HepG2 (cell line): ENCODE results near the gene MARCHF5. TPM values are rescaled to one million over a fixed set of nuclear protein-coding genes. Genes with fewer than 3 reads are reported as not detected.

Source experiments
- ARID3A ChIP-seq: IDR thresholded peaks from 2 replicates; pipeline ENCODE4 v1.6.1; 2012; ENCODE audit warnings: low read depth, low read length, improper control_type of control experiment
- BORCS8-MEF2B ChIP-seq: sonication (generic); formaldehyde crosslinking; IDR thresholded peaks from 2 replicates; pipeline ENCODE4 v1.8.0; 2022; ENCODE audit warnings: mild to moderate bottlenecking, missing genetic modification reagents
- JUND ChIP-seq: sonication (generic); formaldehyde crosslinking; IDR thresholded peaks from 2 replicates; pipeline ENCODE4 v1.8.0; 2022; ENCODE audit warnings: mild to moderate bottlenecking, missing genetic modification reagents
- KDM5A ChIP-seq: fragments of 200-600 bp; sonication (generic); IDR thresholded peaks from 2 replicates; pipeline ENCODE4 v1.7.0; 2018; ENCODE audit warnings: antibody characterized with exemption, mild to moderate bottlenecking, low read length, borderline replicate concordance
- PCBP2 ChIP-seq: fragments of 200-400 bp; formaldehyde crosslinking; optimal IDR thresholded peaks from 2 replicates; pipeline ENCODE3; 2018; ENCODE audit warnings: low read length, low read depth; ENCODE audit not compliant: poor library complexity, severe bottlenecking
- PHF21A ChIP-seq: sonication (generic); formaldehyde crosslinking; IDR thresholded peaks from 2 replicates; pipeline ENCODE4 v1.5.0; 2020; ENCODE audit warnings: mild to moderate bottlenecking, missing genetic modification reagents
- POGZ ChIP-seq: sonication (generic); formaldehyde crosslinking; IDR thresholded peaks from 2 replicates; pipeline ENCODE4 v1.4.0; 2020; ENCODE audit warnings: mild to moderate bottlenecking, missing genetic modification reagents
- SMARCC2 ChIP-seq: fragments of 450-650 bp; IDR thresholded peaks from 2 replicates; pipeline ENCODE4 v1.6.1; 2017; ENCODE audit warnings: antibody characterized with exemption, mild to moderate bottlenecking
- SPEN ChIP-seq: sonication (generic); formaldehyde crosslinking; IDR thresholded peaks from 2 replicates; pipeline ENCODE4 v1.5.1; 2020; ENCODE audit warnings: low read depth, mild to moderate bottlenecking, missing genetic modification reagents
- UBTF ChIP-seq: sonication (generic); formaldehyde crosslinking; IDR thresholded peaks from 2 replicates; pipeline ENCODE4 v1.4.0; 2020; ENCODE audit warnings: mild to moderate bottlenecking, missing genetic modification reagents
- ZBTB21 ChIP-seq: sonication (generic); formaldehyde crosslinking; IDR thresholded peaks from 2 replicates; pipeline ENCODE4 v1.4.0; 2020; ENCODE audit warnings: missing genetic modification reagents
- ZNF160 ChIP-seq: sonication (generic); formaldehyde crosslinking; IDR thresholded peaks from 2 replicates; pipeline ENCODE4 v1.8.0; 2022; ENCODE audit warnings: mild to moderate bottlenecking, inconsistent platforms, missing genetic modification reagents
- ZNF451 ChIP-seq: sonication (generic); formaldehyde crosslinking; IDR thresholded peaks from 2 replicates; pipeline ENCODE4 v1.5.0; 2020; ENCODE audit warnings: mild to moderate bottlenecking, missing genetic modification reagents
- ZNF484 ChIP-seq: sonication (generic); formaldehyde crosslinking; IDR thresholded peaks from 2 replicates; pipeline ENCODE4 v1.5.1; 2020; ENCODE audit warnings: mild to moderate bottlenecking, low read depth, missing genetic modification reagents, borderline replicate concordance
- ZNF567 ChIP-seq: sonication (generic); formaldehyde crosslinking; IDR thresholded peaks from 2 replicates; pipeline ENCODE4 v1.8.1; 2023; ENCODE audit warnings: mild to moderate bottlenecking, missing genetic modification reagents, borderline replicate concordance
- ZNF782 ChIP-seq: sonication (generic); formaldehyde crosslinking; IDR thresholded peaks from 2 replicates; pipeline ENCODE4 v1.4.0; 2020; ENCODE audit warnings: missing genetic modification reagents, mild to moderate bottlenecking, borderline replicate concordance
- polyA plus RNA-seq, 8 experiments: library from polyadenylated mRNA; depleted of rRNA in 3 of 8; stranded (reverse) in 7 of 8; unstranded in 1 of 8; fragments of >200 nt; fragmentation: Illumina TruSeq in 4 of 8; extraction: Trizol in 4 of 8; gene quantifications; 2 replicates each; pipeline versions ENCODE4 v1.2.1 to v1.2.3, GENCODE V29; 2011 to 2016; ENCODE audit warnings: low read depth in 4 of 8, missing spikeins in 1 of 8, mixed read lengths in 1 of 8; ENCODE audit not compliant: insufficient read depth in 1 of 8
- total RNA-seq, 5 experiments: library from RNA; depleted of rRNA; stranded (reverse); fragments of >200 nt; fragmentation: Illumina TruSeq; extraction: Trizol; gene quantifications; 2 replicates each; pipeline ENCODE4 v1.2.3, GENCODE V29; 2016; ENCODE audit warnings: low read depth in 1 of 5
- TF ChIP-seq, protein P1 (sequence below): sonication (generic); formaldehyde crosslinking; IDR thresholded peaks from 2 replicates; pipeline ENCODE4 v1.5.0; 2020; ENCODE audit warnings: mild to moderate bottlenecking, missing genetic modification reagents, borderline replicate concordance
- TF ChIP-seq, protein P2 (sequence below), 2 experiments: fragments of 450-650 bp in 1 of 2; sonication (generic) in 1 of 2; formaldehyde crosslinking; IDR thresholded peaks; 2 replicates each; pipeline versions ENCODE4 v1.5.0 to v1.8.0; 2020 to 2022; ENCODE audit warnings: mild to moderate bottlenecking in 1 of 2, missing genetic modification reagents in 1 of 2
- TF ChIP-seq, protein P3 (sequence below): sonication (generic); formaldehyde crosslinking; IDR thresholded peaks from 2 replicates; pipeline ENCODE4 v1.4.0; 2020; ENCODE audit warnings: mild to moderate bottlenecking, missing genetic modification reagents

MARCHF5 gene
- total and polyA plus RNA-seq, 2 of the 13 experiments (the other 11 are each of a cell fraction or from before 2014, with no cell fraction given) = 19.4 to 21.0 TPM

GRCh38 chr10:92290837-92291615 is at the start of gene MARCHF5, which contains the start of gene CPEB3 (continued):
- TF ChIP-seq, protein P1, sequence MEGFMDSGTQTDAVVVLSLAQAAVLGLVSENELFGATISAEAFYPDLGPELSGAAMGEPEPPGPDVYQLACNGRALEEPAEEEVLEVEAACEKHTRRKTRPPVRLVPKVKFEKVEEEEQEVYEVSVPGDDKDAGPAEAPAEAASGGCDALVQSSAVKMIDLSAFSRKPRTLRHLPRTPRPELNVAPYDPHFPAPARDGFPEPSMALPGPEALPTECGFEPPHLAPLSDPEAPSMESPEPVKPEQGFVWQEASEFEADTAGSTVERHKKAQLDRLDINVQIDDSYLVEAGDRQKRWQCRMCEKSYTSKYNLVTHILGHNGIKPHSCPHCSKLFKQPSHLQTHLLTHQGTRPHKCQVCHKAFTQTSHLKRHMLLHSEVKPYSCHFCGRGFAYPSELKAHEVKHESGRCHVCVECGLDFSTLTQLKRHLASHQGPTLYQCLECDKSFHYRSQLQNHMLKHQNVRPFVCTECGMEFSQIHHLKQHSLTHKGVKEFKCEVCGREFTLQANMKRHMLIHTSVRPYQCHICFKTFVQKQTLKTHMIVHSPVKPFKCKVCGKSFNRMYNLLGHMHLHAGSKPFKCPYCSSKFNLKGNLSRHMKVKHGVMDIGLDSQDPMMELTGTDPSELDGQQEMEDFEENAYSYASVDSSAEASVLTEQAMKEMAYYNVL (CRISPR knock-in tag) = no peak
- peak; percentile 84 for TF ChIP-seq ZNF160 (CRISPR knock-in tag)
- TF ChIP-seq PHF21A (CRISPR knock-in tag) = peak; percentile 74; the same call in 1 of the 2 replicates
- no peak for TF ChIP-seq SMARCC2
- peak; percentile 82; the same call in 1 of the 2 replicates for TF ChIP-seq ZNF451 (CRISPR knock-in tag)
- no peak for TF ChIP-seq ARID3A
- TF ChIP-seq PCBP2 = no peak
- peak; percentile 90 for TF ChIP-seq SPEN (CRISPR knock-in tag)
- peak; percentile 80 for TF ChIP-seq BORCS8-MEF2B
- TF ChIP-seq JUND = no peak
- peak; percentile 91 for TF ChIP-seq POGZ (CRISPR knock-in tag)
- no peak for TF ChIP-seq ZNF484 (CRISPR knock-in tag)
- peak; percentile 99 for TF ChIP-seq UBTF
- TF ChIP-seq KDM5A = peak; percentile 23; the same call in 1 of the 2 replicates
- TF ChIP-seq, protein P2, sequence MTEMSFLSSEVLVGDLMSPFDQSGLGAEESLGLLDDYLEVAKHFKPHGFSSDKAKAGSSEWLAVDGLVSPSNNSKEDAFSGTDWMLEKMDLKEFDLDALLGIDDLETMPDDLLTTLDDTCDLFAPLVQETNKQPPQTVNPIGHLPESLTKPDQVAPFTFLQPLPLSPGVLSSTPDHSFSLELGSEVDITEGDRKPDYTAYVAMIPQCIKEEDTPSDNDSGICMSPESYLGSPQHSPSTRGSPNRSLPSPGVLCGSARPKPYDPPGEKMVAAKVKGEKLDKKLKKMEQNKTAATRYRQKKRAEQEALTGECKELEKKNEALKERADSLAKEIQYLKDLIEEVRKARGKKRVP (CRISPR knock-in tag; IDR thresholded peaks at IDR 0.05) = no peak
- TF ChIP-seq, protein P3, sequence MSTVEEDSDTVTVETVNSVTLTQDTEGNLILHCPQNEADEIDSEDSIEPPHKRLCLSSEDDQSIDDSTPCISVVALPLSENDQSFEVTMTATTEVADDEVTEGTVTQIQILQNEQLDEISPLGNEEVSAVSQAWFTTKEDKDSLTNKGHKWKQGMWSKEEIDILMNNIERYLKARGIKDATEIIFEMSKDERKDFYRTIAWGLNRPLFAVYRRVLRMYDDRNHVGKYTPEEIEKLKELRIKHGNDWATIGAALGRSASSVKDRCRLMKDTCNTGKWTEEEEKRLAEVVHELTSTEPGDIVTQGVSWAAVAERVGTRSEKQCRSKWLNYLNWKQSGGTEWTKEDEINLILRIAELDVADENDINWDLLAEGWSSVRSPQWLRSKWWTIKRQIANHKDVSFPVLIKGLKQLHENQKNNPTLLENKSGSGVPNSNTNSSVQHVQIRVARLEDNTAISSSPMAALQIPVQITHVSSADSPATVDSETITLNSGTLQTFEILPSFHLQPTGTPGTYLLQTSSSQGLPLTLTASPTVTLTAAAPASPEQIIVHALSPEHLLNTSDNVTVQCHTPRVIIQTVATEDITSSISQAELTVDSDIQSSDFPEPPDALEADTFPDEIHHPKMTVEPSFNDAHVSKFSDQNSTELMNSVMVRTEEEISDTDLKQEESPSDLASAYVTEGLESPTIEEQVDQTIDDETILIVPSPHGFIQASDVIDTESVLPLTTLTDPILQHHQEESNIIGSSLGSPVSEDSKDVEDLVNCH (CRISPR knock-in tag) = no peak
- peak; percentile 73; the same call in 1 of the 2 replicates for TF ChIP-seq ZBTB21 (CRISPR knock-in tag)
- TF ChIP-seq ZNF782 = no peak; the same call in none of the 2 replicates
- no peak for TF ChIP-seq ZNF567 (CRISPR knock-in tag)
